RKO (cell line): Measurements from ENCODE around the gene OR11G2.
"Not testable (repeated sequence)": the region's sequence is repeated elsewhere in the genome, so short reads cannot be mapped to it uniquely, and the experiment has no call there.

Experiments
- DNase-seq: peaks from one replicate; pipeline ENCODE4 v3.0.0-alpha.2; 2016; ENCODE audit warnings: low spot score

Gene OR11G2

GRCh38 chr14:20190596-20190995 is at the start of gene OR11G2:
Gene OR11G2 (plus strand): TSS chr14:20190896. CDS start chr14:20197438, 6,542 bp downstream.
- DNase-seq, result no peak

- DNase-seq, result no peak
Observed at GRCh38 chr14:20143911-20144310, 46.8 kb upstream of the OR11G2 start.

- DNase-seq, result no peak
Observed at GRCh38 chr14:20144820-20145219, 45.9 kb upstream of the OR11G2 start.

- DNase-seq, result no peak
Observed at GRCh38 chr14:20164462-20164861, 26.2 kb upstream of the OR11G2 start.

- no peak for DNase-seq
Observed at GRCh38 chr14:20167091-20167490, 23.6 kb upstream of the OR11G2 start.

GRCh38 chr14:20169852-20170251 is 20.8 kb upstream of the OR11G2 start:
- DNase-seq, result peak; percentile 76

GRCh38 chr14:20174205-20174604 is 16.5 kb upstream of the OR11G2 start:
- not testable (repeated sequence) for DNase-seq

GRCh38 chr14:20176330-20176729 is 14.4 kb upstream of the OR11G2 start:
- DNase-seq, result no peak

GRCh38 chr14:20177433-20177974 is 13.2 kb upstream of the OR11G2 start:
- no peak for DNase-seq

- no peak for DNase-seq
Observed at GRCh38 chr14:20179218-20179617, 11.5 kb upstream of the OR11G2 start.

GRCh38 chr14:20179880-20180279 is 10.8 kb upstream of the OR11G2 start:
- no peak for DNase-seq

GRCh38 chr14:20180486-20180885 is 10.2 kb upstream of the OR11G2 start:
- DNase-seq, result no peak

- DNase-seq, result no peak
Observed at GRCh38 chr14:20184181-20184580, 6.5 kb upstream of the OR11G2 start.

GRCh38 chr14:20191396-20191795 is 700 bp downstream of the OR11G2 start:
- DNase-seq, result no peak

GRCh38 chr14:20194101-20194500 is 3.4 kb downstream of the OR11G2 start:
- no peak for DNase-seq

GRCh38 chr14:20195170-20195569 is 4.5 kb downstream of the OR11G2 start:
- DNase-seq, result not testable (repeated sequence)

- DNase-seq, result peak; percentile 15
Observed at GRCh38 chr14:20195911-20196310, 5.2 kb downstream of the OR11G2 start.

- DNase-seq, result no peak
Observed at GRCh38 chr14:20197459-20197858, 6.8 kb downstream of the OR11G2 start.

- no peak for DNase-seq
Observed at GRCh38 chr14:20198991-20199390, 8.3 kb downstream of the OR11G2 start.

- DNase-seq, result no peak
Observed at GRCh38 chr14:20204721-20205120, 14.0 kb downstream of the OR11G2 start.

- DNase-seq, result no peak
Observed at GRCh38 chr14:20209595-20209994, 18.9 kb downstream of the OR11G2 start.

- DNase-seq, result not testable (repeated sequence)
Observed at GRCh38 chr14:20212406-20212805, 21.7 kb downstream of the OR11G2 start.

GRCh38 chr14:20215196-20215595 is 24.5 kb downstream of the OR11G2 start:
- DNase-seq, result no peak

GRCh38 chr14:20219033-20219432 is 28.3 kb downstream of the OR11G2 start:
- DNase-seq, result peak; percentile 9

- DNase-seq, result no peak
Observed at GRCh38 chr14:20223410-20223809, 32.7 kb downstream of the OR11G2 start, which contains the start of gene OR11H6. Gene OR11H6 (plus strand): TSS chr14:20223710. CDS start chr14:20223710, 0 bp downstream.
